Hippocampal formation (tissue), 2 donors: ENCODE results near the gene PATZ1.
"Not testable (repeated sequence)": the region's sequence is repeated elsewhere in the genome, so short reads cannot be mapped to it uniquely, and the experiment has no call there.

ENCODE experiments used
- DNase-seq, 2 donors: peaks; one replicate each; lab custom pipeline; 2025; lab: John Stamatoyannopoulos, UW

The PATZ1 gene

DNA sequence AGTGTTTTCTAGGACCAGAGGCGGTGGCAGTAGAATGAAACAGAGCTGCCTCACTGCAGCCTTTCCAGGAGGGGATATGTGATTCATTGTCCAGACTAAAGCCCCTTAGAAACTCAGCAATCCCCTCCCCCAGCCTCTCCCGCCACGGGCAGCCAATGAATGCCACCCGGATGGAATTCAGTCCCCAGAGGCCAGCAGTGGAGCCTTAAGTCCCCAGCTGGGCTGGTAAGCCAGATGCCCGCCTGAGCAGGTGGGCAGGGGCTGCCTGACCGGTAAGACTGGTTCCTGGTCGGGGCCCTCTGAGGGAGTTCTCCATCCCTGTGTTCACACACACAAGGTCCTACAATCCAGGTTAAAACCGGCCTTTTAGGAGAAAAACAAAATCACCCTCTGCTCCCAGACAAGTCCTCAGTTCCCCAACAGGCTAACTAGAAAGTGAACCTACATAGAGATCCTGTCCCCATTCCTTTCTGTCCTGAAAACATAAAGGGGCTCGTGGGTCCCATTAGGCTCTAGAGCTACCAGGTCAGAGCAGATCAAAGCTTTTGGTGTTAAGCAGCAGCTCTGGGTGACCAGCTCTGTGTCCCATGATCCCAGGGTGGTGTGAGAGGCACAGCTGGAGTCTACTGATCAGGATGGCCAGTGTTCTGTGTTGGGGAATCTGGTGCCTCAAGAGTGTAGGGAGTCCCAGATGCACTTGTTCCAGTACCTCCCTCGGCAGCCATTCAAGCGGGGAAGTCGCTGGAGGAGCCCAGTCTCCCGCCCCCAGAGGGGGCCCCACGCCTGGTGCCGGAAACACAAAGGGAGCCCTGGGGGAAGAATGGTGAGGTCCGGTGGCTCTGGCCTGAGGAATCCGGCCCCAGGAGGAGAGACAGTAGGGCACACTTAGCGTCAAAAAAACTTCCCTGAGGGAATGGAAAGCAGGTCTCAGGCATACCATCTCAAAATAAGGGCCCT lies 2.6 kb downstream of the PATZ1 start:
- DNase-seq, result no peak

DNA sequence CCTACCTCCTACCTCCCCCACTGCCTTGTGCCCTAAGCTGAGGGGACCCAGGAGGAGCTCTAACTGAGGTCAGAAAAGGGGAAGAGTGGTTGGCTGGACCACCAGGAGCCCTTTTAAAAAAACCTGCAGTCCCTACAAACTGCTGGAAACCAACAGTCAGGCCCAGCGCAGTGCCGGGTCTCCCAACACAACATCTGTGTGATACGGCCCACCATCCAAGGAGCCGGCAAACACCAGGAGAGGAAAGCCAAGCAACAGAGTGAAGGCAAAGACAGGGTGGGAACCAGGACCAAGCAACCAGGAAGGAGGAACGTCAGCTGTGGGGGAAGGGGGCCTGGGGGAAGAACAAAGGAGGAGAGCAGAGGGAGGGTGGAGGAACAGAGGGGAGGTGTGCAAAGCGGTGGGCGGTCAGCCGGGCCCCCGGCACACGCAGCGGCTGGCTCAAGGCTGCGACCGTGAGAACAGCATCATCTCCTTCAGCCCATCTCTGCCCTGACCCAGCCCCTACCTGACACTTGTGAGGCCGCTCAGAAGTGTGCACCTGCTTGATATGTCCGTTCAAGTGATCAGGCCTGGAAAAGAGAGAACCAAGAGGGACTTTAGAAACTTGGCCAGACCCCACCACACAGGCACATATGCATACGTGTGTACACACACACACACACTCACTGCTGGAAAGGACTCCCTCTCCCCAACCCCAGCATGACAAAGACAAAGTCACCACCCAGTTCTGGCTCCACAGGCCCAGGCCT lies 3.6 kb downstream of the PATZ1 start:
- DNase-seq, result no peak

DNA sequence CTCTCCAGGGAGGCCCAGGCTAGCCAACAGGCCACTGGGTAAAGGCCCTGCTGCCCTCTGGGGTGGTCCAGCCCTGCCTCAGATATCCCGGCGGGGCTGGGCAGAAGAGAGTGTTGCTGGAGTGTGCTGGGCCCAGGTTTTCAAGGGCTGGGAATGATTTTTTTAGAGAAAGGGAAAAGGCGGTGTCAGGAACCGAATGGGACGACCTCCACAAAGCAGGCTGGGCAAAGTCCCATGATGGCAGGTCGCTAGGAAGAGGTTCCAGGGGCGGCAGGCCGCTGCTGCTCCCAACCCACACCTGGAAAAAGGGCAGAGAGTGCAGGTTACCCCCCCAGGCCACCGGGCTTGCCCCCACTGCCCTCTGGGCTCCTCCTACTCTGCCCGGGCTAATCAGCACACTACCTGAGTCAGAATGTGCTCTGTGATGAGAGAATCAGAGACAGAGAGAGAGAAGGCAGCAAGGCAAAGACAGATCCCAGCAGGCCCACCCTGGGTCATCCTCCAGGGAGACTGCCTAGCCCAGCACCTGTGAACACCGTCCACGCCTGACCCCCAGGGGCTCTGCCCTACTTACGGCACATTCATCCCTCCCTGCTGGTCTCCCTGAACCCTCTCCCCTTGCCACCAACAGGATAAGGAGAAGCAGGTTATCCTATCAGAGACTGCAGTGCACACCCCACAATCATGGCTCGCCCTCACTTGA lies 4.6 kb downstream of the PATZ1 start:
- no peak for DNase-seq

DNA sequence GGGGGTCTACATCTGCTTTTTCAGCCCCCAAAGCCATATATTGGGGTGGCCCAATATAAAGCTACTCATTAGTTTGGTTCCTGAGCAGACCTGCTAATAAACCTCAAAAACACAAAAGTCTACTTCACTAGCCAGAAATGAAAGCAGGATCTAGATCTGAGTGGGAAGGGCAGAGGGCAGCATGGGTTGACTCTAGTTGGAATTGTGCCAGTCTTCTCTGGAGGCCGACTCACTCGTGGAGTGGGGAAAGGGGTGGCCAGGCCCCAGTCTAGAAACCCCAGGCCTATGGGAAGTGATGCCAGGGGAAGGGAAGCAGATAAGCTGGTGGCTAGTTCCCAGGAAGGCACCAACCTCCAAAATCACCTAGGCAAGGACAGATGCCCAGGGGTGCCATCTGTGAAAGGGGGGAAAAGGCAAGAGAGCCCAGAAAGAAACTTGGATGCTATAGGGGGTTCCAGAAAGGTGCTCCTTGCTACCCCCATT lies 5.3 kb downstream of the PATZ1 start:
- no peak for DNase-seq

DNA sequence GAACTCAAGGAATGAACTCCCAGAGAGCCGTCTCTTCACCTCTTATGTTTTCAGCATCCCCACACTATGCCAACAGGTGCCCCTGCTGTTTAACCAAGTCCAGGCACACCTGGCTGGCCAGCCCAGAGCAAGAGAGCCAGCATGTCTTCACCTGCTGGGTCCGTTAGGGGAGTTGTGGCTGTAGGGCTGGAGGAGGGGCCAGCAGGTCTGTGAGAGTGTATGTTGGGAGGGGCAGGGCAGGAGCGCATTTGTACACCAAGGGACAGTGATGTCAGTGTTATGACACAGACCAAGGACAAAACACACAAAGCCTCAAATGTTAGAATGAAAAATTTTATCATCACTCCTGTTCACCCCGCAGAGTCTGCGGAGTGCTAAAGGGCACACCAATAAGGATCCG lies 5.8 kb downstream of the PATZ1 start:
- DNase-seq, result no peak

DNA sequence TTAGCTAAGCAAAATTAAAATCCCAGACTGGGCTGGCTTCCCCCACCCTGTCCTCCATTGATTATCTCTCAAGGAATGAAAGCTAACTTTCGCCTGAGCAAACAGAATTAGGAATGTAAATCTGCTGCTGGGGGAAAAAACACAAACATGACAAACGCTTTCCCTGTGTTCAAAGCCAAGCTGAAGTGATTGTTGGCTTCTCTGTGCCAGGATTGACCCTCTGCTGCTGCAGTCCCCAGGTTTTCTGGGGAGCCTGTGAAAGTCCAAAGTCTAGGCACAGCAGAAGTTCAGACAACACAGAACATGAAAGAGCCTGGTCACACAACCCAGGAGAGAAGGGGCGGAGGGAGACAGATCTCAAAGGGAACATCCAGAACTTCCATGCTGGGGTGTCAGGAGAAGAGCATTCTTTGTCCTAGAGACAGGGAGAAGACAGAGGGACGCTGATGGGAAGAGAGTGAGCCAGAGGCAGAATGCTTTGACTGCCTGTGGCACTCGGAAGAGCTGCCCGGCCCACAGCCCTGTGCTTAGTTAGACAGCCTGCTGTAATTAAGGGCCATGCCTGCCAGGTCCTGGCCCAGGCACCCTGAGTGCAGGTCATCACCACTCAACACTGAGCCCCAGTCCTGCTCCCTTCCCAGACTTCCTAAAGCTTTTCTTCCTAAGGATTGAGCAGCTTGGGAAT lies 6.9 kb downstream of the PATZ1 start:
- DNase-seq, result no peak

DNA sequence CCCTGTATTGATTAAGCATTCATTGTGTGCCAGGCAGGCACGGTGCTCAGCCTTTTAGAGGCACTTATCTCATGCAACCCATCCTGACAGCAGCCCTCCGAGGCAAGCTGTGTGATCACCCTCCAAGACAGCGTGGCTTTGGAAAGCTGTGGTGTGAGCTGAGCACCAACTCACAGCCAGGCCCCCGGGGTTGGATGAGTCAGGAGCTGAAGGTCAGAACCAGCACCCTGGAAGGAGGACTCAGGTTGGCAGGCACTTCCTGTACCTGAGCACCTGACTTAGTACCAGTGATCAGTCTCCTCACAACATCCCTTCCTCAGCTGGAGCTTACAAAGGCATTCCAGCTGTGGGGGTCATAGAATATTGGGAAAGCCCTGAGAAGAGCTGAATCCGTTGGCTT lies 9.0 kb downstream of the PATZ1 start:
- no peak for DNase-seq

DNA sequence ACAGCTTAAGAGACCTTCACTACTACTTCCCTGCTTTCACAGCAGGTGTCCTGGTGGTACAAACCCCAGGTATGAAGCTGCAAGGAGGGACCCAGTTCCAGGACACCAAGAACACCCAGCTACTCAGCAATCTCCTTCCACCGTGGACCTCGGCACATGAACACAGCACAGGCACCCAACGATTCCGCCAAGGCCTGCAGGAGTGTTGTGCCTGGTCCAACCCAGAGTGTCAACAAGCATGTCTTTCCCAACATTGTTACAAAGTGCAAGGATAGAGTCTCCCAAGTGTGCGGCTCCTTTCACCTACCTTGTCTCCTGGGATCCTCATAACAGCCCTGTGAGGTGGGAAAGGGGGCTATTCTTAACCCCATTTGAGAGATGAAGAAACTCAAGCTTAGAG lies 11.8 kb downstream of the PATZ1 start:
- DNase-seq, result no peak

DNA sequence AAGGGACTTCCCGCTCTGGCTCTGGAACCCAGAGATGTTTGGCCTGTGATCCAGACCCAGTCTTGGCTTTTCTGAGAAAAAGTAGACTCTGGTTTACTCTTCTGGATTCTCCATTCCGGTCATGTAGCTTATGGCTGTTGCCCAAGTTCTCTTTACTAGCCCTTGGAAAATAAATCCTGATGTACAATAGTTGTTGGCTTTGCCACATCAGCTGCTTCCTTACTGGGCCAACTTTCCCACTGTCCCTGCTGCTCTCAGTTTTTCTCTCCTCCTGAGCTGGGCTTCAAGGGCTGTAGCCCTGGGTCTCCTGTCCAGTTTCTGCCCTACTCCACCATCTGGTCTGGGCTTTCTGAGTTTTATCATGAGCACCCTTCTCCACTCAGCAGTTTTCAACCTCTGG lies 12.5 kb downstream of the PATZ1 start:
- DNase-seq, result peak in 1 of 2 donors; percentile 53

DNA sequence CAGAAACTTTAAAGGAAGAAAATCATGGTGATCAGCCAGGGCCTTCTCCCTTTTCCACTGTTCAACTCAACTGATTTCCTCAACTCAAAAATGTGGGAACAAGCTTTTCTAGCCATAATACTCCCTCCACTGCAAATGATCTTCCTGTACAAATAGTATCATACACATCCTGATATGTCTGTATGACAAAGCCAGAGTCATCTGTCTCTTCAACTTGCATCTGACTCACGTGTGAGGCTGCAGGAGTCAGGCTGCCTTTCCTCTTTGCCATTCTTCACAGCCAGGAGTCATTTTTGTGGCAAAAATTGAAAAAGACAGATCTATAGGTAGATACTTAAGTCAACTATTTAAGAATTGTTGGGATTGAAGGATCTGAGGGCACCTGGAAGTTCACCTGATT lies 13.3 kb downstream of the PATZ1 start:
- no peak for DNase-seq

DNA sequence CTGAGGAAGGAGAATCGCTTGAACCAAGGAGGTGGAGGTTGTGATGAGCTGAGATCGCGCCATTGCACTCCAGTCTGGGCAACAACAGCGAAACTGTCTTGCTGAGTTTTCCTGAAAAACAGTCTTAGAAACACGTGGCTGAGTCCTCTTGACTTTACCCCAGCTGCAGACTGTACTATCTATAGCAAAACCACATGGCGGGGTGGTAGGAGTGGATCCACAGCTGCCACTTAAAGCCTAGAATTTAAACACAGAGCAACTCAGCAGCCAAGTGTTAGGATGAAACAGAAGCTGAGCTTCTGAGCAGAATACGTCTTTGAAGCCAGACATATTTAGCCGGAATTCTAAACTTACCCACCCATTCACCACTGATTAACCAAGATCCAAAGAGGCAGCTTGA lies 14.1 kb downstream of the PATZ1 start:
- peak in 1 of 2 donors; percentile 50 for DNase-seq

DNA sequence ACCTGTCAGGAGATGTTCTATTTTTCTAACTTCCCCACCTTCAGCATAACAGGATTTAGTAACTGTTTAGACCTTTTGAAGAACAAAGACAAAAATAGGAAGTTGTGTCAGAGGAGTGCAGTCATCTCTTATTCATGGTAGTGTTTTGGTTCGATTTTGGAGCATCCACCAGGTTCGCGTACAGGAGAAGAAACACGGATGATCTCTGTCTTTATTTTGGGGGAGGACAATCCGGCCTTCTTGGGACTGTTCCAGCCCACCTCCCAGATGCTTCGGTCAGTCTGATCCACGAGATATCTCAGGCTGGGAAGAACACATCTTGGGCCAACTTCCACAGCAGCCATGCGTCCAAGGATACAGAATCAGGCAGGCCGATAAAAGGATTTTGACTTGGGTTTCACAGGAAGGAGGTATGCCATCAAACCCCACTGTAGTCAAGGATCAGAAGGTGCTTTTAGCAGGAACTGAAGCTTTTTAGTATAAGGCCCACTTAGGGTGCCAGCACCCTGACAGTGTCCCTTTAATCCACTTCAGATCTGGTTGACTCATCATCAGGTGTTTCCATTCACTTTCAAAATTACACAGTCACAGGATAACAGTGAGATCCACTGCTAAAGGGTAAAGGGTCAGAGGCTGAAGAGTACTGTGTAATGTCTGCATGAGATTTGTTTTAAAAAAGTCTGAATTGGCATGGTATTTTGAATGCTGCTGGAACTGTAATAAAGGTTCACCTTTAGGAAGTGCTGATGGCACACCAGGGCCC lies 16.5 kb downstream of the PATZ1 start:
- no peak for DNase-seq

DNA sequence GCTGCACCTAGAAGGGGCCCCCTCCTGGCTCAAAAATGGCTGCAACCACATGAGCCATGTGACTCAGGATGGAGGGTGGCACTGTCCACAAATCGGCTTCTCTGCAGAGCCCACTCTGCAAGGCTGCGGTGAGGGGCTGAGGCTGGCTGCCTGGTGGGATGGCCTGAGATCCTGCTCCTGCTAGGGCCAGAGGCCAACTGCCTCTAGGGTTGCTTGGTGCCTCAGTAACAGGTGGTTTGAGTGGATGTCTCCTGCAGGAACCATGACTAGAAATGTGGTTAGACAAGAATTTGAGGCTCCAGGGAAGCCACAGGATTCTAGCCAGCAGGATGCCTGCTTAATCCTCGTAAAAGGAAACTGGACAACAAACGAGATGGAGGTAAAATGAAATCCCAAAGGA lies 17.1 kb downstream of the PATZ1 start:
- no peak for DNase-seq

DNA sequence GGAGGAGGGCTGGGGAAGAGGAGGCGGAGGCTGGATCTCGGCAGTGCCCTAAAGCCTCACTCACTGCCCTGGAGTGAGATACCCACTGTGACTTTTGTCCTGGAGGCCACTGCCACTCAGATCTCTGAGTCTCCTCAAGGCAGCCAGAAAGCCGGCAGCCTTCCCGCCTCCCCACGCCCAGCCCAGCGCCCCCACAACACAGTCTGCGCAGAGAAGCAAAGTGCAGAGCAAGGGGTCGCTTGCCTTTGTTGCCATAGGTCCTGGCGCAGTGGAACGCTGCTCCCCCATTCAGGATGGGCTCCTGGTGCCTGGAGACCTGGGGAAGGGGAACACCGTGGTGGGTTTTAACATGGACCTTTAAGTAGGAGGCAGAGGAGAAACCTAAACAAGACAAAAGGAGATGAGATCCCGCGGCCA lies 17.6 kb downstream of the PATZ1 start:
- no peak for DNase-seq

DNA sequence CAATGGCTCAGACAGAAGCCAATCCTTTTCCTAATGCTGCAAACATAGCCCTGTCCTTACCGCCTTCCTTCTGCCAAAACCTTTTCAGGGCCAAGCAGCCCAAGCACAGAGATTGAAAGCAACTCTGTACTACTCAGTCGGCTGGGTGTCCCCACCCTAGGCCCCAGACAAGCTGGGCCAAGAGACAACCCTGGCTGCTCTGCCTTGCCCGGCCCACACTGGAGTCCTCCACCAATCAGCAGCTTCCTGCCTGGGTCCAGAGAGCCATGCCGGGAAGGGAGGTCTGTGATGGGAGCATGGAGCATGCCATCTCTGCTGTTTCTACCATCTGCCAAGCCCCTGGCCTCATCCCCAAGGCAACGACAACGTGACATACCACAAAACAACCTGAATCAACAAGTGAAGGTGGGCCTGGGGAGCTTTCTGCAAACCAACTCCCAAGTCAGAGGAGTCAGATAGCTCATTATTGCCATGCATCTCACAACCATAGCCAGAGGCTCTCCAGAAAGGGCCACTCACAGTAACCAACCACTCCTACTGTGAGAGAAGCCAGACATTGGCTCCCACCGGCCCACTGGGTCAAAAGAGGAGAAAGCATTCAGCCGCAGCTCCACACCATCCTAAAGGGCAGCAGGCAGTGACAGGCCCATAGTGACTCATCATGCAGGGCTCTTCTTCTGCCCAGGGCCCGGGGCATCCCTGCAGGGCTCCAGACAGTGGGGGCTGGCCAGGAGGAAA lies 18.2 kb downstream of the PATZ1 start:
- no peak for DNase-seq

DNA sequence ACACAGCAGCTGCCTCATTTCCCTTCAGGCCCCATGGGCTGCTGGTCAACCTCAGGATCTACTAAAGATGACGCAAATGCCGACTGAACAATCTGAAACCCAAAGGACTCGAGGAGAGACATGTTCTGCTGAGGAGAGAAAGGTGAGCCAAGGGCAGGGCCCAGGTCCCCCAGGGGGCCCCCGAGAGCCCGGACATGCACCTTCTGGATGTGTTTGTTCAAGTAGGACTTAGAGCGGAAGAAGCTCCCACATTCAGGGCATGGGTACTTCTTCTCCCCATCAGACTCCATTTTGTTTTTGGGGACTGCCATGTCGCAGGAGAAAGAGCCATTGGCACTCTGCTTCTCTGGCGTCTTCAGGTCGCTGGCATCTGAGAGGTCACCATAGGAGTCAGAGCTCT lies 19.3 kb downstream of the PATZ1 start:
- DNase-seq, result no peak

DNA sequence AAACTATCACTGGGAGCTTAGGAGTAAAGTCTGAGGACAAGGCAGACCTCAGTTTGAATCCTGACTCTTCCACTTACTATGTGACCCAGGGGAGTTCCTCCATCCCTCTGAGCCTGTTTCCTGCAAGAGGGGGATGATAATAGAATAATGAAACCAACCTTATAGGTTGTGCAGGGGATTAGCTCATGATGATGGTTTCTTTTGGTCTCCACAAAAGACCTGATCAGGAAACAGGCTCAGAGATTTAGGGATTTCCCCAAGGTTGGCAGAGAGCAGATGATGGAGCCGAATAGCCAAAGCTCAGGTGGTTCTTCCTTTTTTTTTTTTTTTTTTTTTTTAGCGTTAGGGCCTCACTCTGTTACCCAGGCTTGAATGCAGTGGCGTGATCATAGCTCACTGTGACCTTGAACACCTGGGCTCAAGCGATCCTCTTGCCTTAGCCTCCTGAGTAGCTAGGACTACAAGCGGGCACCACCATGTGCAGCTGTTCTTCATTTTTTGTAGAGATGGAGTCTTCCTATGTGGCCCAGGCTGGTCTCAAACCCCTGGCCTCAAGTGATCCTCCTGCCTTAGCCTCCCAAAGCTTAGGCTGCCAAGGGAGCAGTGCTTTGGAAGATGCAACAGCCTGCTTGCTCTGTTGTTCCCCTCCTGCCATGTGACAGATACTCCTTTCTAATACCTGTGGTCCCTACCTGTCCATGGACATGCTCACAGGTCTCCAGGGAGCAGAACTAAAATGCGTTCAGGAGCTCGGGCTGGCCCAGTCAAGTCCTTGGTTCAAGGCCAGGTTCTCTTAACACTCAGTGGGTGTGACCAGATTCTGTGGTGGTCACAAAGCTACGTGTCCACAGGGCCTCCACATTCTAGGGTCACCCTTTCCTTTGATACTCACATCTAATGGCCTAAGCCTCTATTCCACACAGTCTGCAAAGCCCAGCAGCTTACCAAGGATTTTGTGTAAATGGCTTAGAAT lies 22.3 kb downstream of the PATZ1 start:
- DNase-seq, result no peak

DNA sequence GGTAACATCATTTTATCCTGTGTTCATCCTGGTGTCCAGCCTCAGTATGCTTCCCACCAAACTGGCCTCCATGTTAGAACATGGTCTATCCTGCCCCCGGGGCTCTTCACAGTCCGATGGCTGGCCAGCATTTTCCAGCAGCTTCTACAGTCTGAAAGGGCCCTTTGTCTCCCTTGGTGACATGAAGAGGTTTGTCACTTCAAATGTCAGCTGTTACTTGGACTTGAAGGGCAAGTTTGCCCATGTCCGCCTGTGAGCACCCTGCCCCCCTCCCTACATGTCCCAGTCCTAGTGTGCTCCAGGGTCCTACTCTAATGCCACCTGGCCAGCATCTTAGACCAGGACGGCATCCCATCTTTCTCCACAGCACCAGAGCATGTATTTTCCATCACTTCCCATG lies 24.7 kb downstream of the PATZ1 start:
- peak in 1 of 2 donors; percentile 10 for DNase-seq

DNA sequence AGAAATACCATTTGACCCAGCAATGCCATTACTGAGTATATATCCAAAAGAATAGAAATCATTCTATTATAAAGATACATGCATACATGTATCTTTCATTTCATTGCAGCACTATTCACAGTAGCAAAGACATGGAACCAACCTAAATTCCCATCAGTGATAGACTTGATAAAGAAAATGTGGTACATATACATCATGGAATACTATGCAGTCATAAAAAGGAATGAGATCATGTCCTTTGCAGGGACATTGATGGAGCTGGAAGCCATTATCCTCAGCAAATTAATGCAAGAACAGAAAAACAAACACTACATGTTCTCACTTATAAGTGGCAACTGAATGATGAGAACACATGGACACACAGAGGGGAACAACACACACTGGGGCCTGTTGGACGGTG lies 31.9 kb downstream of the PATZ1 start:
- DNase-seq, result not testable (repeated sequence)
